CD4-positive, alpha-beta T cell treated with Interleukin-15 for 4 hours (primary cell): ENCODE measurements around the gene LIG4.
A peak's percentile ranks its signal among the peaks of the same experiment; 100 is the strongest.
"Not testable (repeated sequence)": the region's sequence is repeated elsewhere in the genome, so short reads cannot be mapped to it uniquely, and the experiment has no call there.

Experiments
- DNase-seq: peaks from one replicate; pipeline ENCODE4 v3.0.0-alpha.2; 2020; ENCODE audit warnings: low spot score

The LIG4 gene

GRCh38 chr13:108215436-108215835 is at the start of gene LIG4:
LIG4 (minus strand) TSS chr13:108215536; CDS start chr13:108211268, 4,268 bp downstream.
- DNase-seq: peak; percentile 92

GRCh38 chr13:108263621-108264355 is 48.5 kb upstream of the LIG4 start:
- DNase-seq: no peak

- no peak for DNase-seq
Measured at GRCh38 chr13:108257248-108257647, 41.9 kb upstream of the LIG4 start.

GRCh38 chr13:108249150-108249549 is 33.8 kb upstream of the LIG4 start:
- no peak for DNase-seq

- DNase-seq: no peak
Measured at GRCh38 chr13:108230377-108230776, 15.0 kb upstream of the LIG4 start.

GRCh38 chr13:108227651-108228272 is 12.4 kb upstream of the LIG4 start:
- DNase-seq: peak; percentile 62

- DNase-seq: no peak
Measured at GRCh38 chr13:108226184-108226583, 10.8 kb upstream of the LIG4 start.

- DNase-seq: peak; percentile 30
Measured at GRCh38 chr13:108225440-108225839, 10.1 kb upstream of the LIG4 start.

- DNase-seq: no peak
Measured at GRCh38 chr13:108223687-108224503, 8.6 kb upstream of the LIG4 start.

GRCh38 chr13:108220041-108220440 is 4.7 kb upstream of the LIG4 start:
- DNase-seq: peak; percentile 28

- DNase-seq: peak; percentile 94
Measured at GRCh38 chr13:108218044-108218974, 3.0 kb upstream of the LIG4 start, which contains the start of gene ABHD13. ABHD13 (plus strand) TSS chr13:108218392; CDS start chr13:108229219, 10,827 bp downstream.

GRCh38 chr13:108217307-108218043 is 2.1 kb upstream of the LIG4 start:
- DNase-seq: not testable (repeated sequence)

GRCh38 chr13:108214441-108215271 is 680 bp downstream of the LIG4 start:
- no peak for DNase-seq

- no peak for DNase-seq
Measured at GRCh38 chr13:108213946-108214345, 1.4 kb downstream of the LIG4 start.

GRCh38 chr13:108212886-108213285 is 2.5 kb downstream of the LIG4 start:
- no peak for DNase-seq

- no peak for DNase-seq
Measured at GRCh38 chr13:108210551-108210950, 4.8 kb downstream of the LIG4 start.

GRCh38 chr13:108200781-108201398 is 14.4 kb downstream of the LIG4 start:
- no peak for DNase-seq

- no peak for DNase-seq
Measured at GRCh38 chr13:108195861-108196260, 19.5 kb downstream of the LIG4 start.

GRCh38 chr13:108195146-108195545 is 20.2 kb downstream of the LIG4 start:
- DNase-seq: no peak
